ENCODE measurements around the gene PCSK6.

DNA sequence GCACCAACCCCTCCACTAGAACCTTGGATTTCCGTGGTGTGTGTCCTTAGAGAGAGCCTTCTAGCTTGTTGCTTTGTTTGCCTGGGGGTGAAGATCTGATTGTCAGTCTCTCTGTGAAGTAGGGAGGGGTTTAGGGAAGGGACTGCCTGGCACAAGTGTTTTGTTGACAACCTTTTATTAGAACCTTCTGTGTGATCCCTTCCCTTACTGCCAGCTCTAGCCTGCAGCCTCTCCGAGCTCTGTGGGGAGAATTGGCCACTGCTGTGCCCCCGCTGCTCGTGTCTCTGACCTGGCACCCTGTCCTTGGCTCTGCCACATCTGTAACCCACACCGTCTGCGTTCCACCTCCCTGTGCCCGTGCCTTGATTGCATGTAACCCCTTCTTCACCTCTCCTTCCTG, 30.9 kb upstream of the PCSK6 start:
- TF ChIP-seq EZH2 (IDR thresholded peaks at IDR 0.05; ENCODE audit: insufficient read depth, poor library complexity, severe bottlenecking) (no peak), EZH2phosphoT487 (IDR thresholded peaks at IDR 0.05; ENCODE audit: insufficient read depth, low read depth) (no peak)
